Stimulated activated CD8-positive, alpha-beta memory T cell treated with anti-CD3 and anti-CD28 coated beads, Interleukin-4, amount 100 ng/mL, for 1 hour (primary cell): ENCODE data around the gene SLC16A2.

Experiments used
- DNase-seq, 2 donors: peaks; one replicate each; pipeline ENCODE4 v3.0.0-alpha.2; 2020; ENCODE audit warnings: low read depth in 2 of 2, low spot score in 1 of 2

SLC16A2 gene

DNA sequence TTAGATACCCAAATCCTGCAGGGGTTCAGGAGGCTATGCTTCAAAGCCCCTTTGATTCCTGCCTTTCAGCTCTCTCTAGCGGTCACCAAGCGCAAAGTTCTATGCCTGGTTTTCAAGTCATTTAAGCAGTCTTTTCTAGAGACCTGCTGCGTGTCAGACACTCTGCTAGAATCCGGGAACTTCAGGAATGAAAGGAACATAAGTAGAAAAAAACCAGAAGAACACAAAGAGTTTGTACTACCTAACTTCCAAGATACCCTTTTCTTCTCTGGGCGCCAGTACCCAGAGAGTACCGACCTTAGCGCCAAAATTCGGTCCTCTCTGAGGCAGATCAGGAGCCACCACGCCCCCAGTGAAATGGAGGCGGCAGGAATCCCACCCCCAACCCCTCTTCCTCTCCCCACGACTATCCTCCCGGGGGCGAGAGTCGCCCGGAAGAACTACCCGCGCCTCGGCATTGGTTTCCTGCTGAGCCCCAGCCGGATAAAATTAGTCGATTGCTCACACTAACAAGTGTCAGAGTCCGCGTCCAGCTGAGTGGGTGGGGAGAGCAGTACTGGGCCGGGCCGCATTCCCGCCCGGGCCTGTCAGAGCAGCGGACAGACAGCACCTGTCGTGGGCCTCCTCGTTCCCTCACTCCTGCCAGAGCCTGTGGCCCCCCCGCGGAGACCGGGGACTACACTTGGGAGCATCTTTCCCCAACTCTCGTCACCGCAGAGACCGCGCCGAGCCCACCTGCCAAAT is 114.3 kb downstream of the SLC16A2 start:
- no peak for DNase-seq

DNA sequence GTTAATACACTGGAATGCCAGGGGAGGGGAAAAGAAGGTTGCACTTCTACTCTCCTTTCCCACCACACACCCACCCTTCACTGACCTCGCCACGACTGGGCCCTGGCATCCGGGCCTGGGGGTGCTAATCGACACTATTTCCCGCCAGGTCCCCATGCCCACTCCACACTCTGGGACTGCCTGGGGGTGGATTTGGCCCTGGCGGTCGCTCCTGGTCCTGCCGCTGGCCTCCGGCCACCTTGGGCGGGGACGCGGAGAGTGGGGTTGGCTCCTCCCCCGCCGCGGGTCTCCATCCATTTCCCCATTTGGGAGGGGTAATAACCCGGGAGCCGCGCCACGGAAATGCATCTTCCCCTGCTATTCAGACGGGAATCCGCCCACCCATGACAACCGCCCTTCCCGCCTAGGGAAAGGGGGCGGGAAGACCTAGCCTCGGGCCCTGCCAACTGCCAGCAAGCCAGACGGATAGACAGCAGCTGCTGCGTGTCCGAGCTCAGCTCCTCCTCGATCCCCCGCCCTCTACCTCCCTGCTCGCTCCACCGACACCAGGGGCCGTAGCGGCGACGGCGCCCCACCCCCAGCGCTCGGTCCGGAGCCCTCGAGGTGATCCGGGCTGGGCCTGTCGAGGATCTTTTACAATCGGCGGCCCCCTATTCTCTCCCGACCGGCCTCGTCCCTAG is 115.0 kb downstream of the SLC16A2 start:
- no peak for DNase-seq

DNA sequence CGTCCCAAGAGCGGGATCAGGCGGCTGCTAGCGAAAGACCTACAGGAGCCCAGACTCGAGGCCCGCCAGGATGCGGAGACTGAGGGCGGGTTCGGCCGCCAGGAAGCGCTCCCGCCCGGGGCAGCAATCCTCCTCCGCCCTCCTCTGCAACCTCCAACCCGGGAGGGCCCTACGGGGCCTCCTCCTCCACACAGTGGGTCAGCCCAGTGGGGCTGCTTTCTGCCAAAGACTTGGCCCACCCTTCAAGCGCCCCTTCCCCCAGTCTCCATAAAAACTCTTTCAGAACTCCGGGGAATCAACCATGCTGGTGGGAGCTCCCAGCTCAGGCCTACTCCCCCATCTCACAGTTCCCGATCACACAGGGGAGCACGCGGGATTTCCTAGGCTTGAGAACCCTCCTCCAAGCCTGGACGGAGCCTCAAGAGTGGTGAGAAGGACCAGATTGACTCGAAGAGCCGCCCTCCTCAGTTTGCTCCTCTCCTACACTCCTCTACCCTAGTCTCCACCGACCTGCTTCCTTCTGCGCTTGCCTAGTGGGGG is 115.6 kb downstream of the SLC16A2 start:
- DNase-seq: no peak

DNA sequence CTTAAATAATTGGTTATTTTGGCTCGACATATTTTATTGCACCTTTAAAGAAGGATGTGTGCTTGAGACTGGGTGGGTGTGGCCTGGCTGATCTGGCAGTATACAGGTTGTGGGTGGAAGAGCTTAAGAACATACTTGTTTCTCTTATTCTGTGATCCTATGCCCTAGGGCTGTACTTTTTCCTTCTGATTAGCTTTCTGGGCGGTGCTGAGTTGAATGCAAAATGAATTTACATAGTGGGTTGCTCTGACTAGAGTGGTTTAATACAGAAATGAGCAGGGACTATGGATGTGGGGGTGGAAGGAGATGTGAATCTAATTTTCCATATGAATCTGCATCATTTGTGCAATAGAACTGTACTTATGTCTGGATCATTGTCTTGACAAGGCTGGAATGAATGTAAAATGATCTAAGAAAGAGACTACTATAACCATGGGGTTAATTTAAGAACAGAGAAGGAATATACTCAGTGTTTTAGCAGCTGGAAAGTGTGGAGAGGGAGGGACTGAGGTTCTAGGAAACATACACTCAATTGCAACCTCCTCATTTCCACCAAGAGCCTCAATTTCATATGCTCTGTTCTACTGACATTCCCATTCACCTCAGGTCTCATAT is 119.4 kb downstream of the SLC16A2 start:
- DNase-seq: no peak

DNA sequence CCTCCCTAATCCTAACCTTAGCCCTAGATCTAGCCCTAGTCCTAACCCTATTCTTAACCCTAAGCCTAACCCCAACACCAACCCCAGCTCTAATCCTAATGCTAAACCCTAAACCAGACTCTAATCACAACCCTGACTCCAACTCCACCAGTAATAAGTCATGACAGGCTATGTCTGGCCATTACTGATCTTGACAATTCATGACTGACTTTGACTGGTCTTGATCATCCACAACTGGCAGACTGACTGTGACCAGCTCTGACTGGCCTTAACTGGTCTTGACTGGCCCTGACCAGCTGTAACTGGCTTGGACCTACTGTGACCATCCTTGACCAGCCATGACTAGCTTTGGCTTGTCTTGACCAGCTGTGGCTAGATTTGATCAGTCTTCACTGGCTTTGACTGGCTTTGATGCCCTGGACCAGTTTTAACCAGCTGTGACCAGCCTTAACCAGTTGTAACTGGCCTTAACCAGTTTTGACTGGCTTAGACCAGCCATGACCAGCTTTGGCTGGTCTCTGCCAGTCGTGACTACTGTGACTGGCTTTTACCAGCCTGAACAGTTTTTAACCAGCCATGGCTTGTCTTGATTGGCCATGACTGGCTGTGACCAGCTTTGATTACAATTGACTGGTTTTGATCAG is 124.7 kb downstream of the SLC16A2 start:
- no peak for DNase-seq

DNA sequence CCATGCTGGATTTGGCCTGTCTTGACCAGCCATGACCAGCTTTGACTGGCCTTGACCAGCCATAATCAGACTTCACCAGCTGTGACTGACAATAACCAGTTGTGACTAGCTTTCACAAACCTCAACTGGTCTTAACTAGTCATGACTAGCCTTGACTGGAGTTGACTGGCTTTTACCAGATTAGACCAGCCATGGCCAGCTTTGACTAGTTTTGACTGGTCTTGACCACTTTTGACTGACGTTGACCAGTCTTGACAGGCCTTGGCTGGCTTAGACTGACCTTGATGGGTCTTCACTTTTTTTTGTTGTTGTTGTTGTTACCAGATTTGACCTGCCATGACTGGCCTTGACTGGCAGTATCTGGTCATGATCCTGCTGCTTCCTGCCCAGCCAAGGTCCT is 125.7 kb downstream of the SLC16A2 start:
- DNase-seq: no peak

DNA sequence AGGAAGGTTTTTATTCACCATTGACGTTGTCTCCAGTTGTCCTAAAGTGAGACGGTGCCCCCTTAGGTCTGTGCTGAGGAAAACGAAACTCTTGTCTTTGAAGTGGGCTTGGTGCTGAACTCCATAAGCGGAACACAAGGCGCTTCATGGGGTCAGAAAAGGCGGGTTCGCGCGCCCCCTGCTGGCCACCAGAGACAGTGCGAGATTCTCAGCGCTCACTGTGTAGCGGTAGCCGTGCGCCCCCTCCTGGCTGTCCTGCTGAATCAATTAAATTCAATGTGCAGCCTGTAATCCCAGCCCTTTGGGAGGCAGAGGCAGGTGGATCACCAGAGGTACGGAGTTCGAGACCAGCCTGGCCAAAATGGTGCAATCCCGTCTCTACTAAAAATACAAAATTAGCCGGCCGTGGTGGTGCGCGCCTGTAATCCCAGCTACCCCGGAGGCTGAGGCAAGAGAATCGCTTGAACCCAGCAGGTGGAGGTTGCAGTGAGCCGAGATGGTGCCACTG is 129.1 kb downstream of the SLC16A2 start:
- peak; percentile 76 to 80 for DNase-seq

DNA sequence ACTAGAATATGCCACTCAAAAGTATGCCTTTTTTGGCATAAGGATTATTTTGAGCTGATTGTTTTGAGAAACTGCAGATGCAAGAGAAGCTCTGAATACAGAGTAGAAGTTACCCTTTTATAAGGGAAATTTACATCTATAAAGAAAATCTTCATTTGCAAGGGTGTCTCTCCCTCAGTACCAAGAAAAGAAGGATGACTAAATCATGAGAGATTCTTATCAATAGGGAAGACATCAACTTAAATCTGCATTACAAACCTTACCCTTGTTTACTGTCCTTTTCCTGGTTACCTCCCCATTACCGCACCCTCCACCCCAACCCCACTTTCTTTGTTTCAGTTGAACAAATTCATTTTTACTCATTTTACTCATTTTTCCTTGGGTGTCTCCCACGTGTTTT is 130.6 kb downstream of the SLC16A2 start:
- DNase-seq: no peak

DNA sequence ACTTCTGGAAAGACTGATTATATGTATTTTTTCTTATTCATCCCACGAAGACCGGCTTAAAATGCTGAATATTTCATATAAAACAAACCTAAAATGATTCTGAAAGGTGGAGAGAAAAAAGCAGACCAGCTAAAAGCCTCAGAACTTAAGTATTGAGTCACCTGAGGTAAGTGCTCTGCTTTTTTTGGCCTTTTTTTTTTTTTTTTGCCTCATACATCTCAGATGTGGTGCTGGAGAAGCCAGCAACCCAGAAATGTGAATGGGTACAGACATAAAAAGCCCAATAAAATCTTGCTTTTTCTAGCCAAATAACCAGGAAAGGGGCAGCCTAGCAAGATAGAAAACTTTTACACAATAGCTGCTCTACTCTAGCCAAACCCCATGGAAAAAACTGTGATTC is 136.1 kb downstream of the SLC16A2 start:
- DNase-seq: no peak

DNA sequence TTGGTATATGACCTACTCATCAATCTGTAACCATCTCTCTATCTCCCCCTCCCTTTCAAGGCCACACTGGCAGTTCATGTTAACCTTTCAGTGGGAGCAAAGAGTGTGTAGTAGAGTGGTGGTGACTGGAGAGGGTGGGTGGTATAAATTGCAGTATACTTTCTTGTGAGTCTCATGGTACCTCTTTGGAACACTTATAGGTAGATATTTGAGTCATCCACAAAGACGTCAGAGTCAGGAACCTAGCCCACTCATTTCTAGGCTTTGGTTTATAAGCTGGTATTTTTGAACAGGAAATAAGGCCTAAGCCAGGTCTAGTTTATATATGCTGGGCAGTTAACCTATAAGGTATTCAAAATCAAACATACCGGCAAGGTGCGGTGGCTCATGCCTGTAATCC is 156.8 kb downstream of the SLC16A2 start:
- DNase-seq: no peak

DNA sequence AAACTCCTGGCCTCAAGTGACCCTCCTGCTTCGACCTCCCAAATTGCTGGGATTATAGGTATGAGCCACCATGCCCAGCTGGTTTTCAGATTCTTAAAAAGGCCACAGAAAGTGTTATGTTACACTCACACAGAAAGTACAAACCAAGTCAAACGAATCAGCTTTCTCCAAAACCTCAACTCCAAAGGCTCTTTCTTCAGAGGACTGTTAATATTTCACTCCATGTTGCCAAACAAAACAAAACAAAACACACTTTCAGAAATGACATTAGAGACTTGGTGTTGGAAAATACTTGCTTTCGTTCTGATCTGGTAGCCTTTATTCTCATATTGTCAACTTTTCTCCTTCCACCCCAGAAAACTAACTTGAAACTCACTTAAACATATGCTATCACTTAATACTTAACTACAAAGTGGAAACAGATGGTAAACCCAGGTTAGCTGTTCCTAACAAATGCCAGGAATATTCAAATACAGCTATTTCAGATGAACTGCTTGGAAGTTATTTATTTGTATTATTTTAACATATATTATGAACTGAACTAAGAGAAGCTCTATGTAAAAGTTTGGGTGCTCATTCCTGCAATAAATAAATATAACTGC is 158.4 kb downstream of the SLC16A2 start:
- no peak for DNase-seq
